Psoas muscle (tissue), 8 donors: ENCODE measurements around the gene APOC3. TPM values are rescaled to one million over a fixed set of nuclear protein-coding genes. Genes with fewer than 3 reads are reported as not detected.

Experiments used
- ATAC-seq, 4 donors: fragments of 200-7000 bp; cut with Tn5 transposase; one replicate each; pipeline ENCODE4 v1.9.1; 2020; ENCODE audit warnings: moderate library complexity in 3 of 4, mild to moderate bottlenecking in 2 of 4
- DNase-seq, 2 donors: peaks; one replicate each; pipeline ENCODE4 v3.0.0-alpha.2; 2020
- H3K27ac ChIP-seq: fragments of 200-600 bp; one replicate; pipeline ENCODE4 v1.8.0; 2022
- H3K27me3 ChIP-seq, 3 donors: fragments of 200-600 bp in 1 of 3; one replicate each; pipeline versions ENCODE4 v1.6.1 to v1.8.0; 2013 to 2022; ENCODE audit warnings: low read length in 2 of 3, mild to moderate bottlenecking in 2 of 3, moderate library complexity in 1 of 3; ENCODE audit not compliant: insufficient read depth in 3 of 3
- H3K36me3 ChIP-seq, 2 donors: fragments of 200-600 bp in 1 of 2; one replicate each; pipeline versions ENCODE4 v1.6.1 to v1.8.0; 2013 to 2022; ENCODE audit warnings: low read depth in 1 of 2, mild to moderate bottlenecking in 1 of 2, moderate library complexity in 1 of 2; ENCODE audit not compliant: insufficient read depth in 1 of 2
- H3K4me1 ChIP-seq: fragments of 200-600 bp; one replicate; pipeline ENCODE4 v1.8.0; 2022
- H3K4me3 ChIP-seq: fragments of 200-600 bp; one replicate; pipeline ENCODE4 v1.8.0; 2022; ENCODE audit warnings: mild to moderate bottlenecking
- H3K9me3 ChIP-seq: fragments of 200-600 bp; one replicate; pipeline ENCODE4 v1.8.0; 2022
- CTCF ChIP-seq: fragments of 200-600 bp; IDR thresholded peaks from one replicate; pipeline ENCODE4 v1.8.0; 2022; ENCODE audit warnings: antibody characterized with exemption
- WGBS, 3 donors: extraction: QIAGEN DNeasy Blood & Tissue Kit; methylation state at CpG; one replicate each; pipeline versions ENCODE4 v1.1.6 to v1.1.7; 2013; 5-methylcytosine and 5-hydroxymethylcytosine counted together
- intact Hi-C, 2 donors: fragments of 100-400 bp; cut with DNase I; formaldehyde crosslinking; loops; one replicate each; pipeline versions ENCODE4 v1.11.0 to v1.14.2; 2022
- polyA plus RNA-seq, 3 donors: library from polyadenylated mRNA; stranded (reverse); fragments of 200-250 nt; gene quantifications; one replicate each; pipeline ENCODE4 v1.2.3, GENCODE V29; 2013
- total RNA-seq, 4 donors: library from RNA; stranded (reverse); fragmentation: NEBNext Ultra II Directional in 2 of 4; extraction: Animal tissue kit (Norgen Biotek cat#: 25700) in 2 of 4; gene quantifications; one replicate each; pipeline versions ENCODE4 v1.2.1 to v1.2.4, GENCODE V29; 2021 to 2023
- donor health status: healthy with polysubstance abuse.
- donor health status: DM: no; HTN: no; CAD: no; lungs with moderate emphysema.
- donor health status: Bipolar disorder and iron deficiency.
- donor health status: healthy.
- donor health status: DM: yes; HTN: yes; CAD: no.
- donor health status: DM: no; HTN: no; CAD: no.
- donor health status: DM: no; HTN: no; CAD: no.
- donor health status: DM: yes; HTN: yes; CAD: no.

APOC3 gene
- total and polyA plus RNA-seq, 7 donors = 0.26 to 2.2 (median 0.46) TPM; not detected in 4

DNA sequence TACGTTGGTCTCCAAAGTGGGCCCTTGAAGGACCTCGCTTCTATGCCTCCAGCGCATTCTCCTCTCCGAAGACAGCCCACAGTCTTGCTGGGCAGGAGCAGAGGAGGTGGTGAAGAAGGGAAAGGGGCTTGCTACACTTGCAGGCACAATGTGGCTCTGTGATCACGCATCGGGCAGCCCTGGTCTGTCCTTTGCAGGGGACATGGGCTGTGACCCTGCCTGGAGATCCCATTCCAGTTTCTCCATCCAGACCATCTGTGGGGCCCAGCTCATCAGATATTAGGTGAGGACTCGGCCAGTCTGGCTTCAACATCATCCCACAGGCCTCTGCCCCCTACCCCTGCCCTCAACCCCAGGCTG is 6.9 kb downstream of the APOC3 start:
- DNase-seq (no peak), ATAC-seq (no peak)
- H3K4me1 ChIP-seq = peaks cover 9% of the 10 kb centered on the region
- intact Hi-C loops = loop anchor here in 1 of 2 donors (5.0 kb wide), 1 partner anchor 44 kb away; the partner anchor contains the start of gene APOA5
- no peaks in the 10 kb centered on the region for H3K9me3 ChIP-seq
- 91 to 93% (median 91%) methylated on average over 6 to 7 of the region's 7 CpGs for WGBS, 3 donors
- H3K4me3 ChIP-seq = no peak overlapping the region
- H3K27ac ChIP-seq = no peak overlapping the region
- H3K36me3 ChIP-seq = no peaks in the 10 kb centered on the region
- TF ChIP-seq CTCF = no peak
- no peaks in the 10 kb centered on the region for H3K27me3 ChIP-seq

- ATAC-seq (no peak), DNase-seq (no peak)
- Histone ChIP-seq H3K27me3 (no peaks in the 10 kb centered on the region), H3K4me1 (peaks cover 9% of the 10 kb centered on the region), H3K36me3 (no peaks in the 10 kb centered on the region), H3K4me3 (no peak within 1 kb of the TSS), H3K27ac (no peak within 1 kb of the TSS), H3K9me3 (no peaks in the 10 kb centered on the region)
- 81 to 89% (median 86%) methylated on average over 19 of the region's 19 CpGs for WGBS, 3 donors
- intact Hi-C loops = loop anchor here in 1 of 2 donors (5.0 kb wide), 1 partner anchor 45 kb away; the partner anchor contains the start of gene APOA5
- TF ChIP-seq CTCF = no peak
Observed at GRCh38 chr11:116837231-116838091, 7.8 kb downstream of the APOC3 start, which contains the start of gene APOA1. APOA1 (minus strand) TSS chr11:116837622; CDS start chr11:116837387, 235 bp downstream.

DNA sequence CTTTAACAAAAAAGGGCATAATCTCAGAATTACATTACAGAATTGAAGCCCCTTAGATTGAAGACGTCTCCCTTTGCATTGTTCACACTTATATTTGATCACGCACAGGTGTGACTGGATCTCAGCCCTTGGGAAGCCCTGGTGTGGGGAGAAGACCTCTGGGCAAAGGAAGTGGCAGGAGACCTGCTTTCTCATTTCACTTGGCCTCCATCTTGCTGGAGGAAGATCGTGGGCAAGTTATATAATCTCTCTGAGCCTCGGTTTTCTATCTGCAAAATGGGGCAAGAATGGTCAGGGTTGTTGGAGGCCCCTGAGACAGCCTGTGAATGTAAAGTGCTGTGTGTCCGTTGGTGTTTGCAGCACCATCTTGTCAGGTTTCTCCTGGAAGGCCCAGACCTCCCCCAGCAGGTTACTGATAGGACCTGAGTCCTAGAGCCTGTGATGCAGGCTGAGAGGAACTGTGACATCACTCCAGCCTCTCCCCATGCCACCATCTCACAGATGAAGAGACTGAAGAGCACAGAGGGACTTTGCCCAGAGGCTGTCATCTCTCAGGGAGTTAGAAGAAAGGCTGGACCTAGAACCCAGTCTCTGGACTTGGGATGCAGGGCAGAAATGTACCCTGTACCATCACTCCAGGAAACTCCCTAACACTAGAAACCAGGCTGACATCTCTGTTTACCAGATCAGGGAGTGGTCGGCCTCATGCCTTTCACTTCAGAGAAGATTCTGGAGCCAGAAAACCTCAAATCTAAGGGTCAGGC is 8.8 kb downstream of the APOC3 start:
- Histone ChIP-seq H3K4me3 (no peak overlapping the region), H3K27me3 (no peaks in the 10 kb centered on the region), H3K36me3 (peaks cover 0 to 2% of the 10 kb centered on the region in 2 donors), H3K27ac (no peak overlapping the region), H3K9me3 (no peaks in the 10 kb centered on the region), H3K4me1 (peaks cover 9% of the 10 kb centered on the region)
- no peak for ATAC-seq
- TF ChIP-seq CTCF = no peak
- intact Hi-C loops = loop anchor here in 1 of 2 donors (5.0 kb wide), 1 partner anchor 46 kb away; the partner anchor contains the start of gene APOA5
- peak in 1 of 2 donors; percentile 17 for DNase-seq
- 83 to 92% (median 87%) methylated on average over 6 of the region's 6 CpGs for whole genome bisulfite sequencing, 3 donors

DNA sequence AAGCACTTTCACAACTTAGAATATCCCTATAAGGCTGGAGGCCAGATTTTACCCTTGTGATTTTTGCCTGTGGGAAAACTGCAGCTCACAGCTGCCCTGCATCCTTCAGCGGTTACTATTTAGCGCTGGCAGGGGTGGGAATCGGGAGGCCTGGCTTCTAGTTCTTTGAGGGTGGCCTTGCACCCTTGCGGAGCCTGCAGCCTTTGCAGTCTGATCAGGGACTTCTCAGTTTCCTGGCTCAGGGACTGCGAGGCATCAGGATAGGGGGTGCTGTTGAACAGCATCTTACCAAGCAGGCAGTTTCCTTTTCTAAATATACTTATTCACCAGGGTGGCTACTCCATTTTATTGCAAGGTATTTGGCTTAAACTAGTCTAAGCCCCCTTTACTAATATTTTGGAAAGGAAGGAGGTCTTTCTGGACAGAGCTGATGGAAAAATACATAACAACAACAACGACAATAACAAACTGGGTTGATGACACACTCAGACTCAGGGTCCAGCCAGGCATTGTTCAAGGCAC is 10.6 kb downstream of the APOC3 start:
- Histone ChIP-seq H3K36me3 (peaks cover 0 to 15% of the 10 kb centered on the region in 2 donors), H3K4me1 (peaks cover 8% of the 10 kb centered on the region), H3K27ac (no peak overlapping the region), H3K27me3 (no peaks in the 10 kb centered on the region), H3K4me3 (no peak overlapping the region), H3K9me3 (no peaks in the 10 kb centered on the region)
- TF ChIP-seq CTCF = no peak
- intact Hi-C loops = no loop called here
- peak in 1 of 2 donors; percentile 49 for DNase-seq
- 16 to 36% (median 28%) methylated on average over 6 of the region's 6 CpGs for WGBS, 3 donors
- ATAC-seq = no peak
